SK-N-SH (cell line): Measurements from ENCODE around the gene POFUT2. TPM values are rescaled to one million over a fixed set of nuclear protein-coding genes. Genes with fewer than 3 reads are reported as not detected.

Experiments
- CTCF ChIA-PET: fragments of 300-600, 350-600 bp; formaldehyde crosslinking; extraction: SDS; loops from one replicate; lab custom pipeline; 2021; lab: Yijun Ruan, JAX
- POLR2A ChIA-PET: fragments of 350-600 bp; sonication (Branson Sonifier 250); formaldehyde crosslinking; extraction: SDS; loops from one replicate; lab custom pipeline; 2020; ENCODE audit warnings: antibody characterized with exemption, inconsistent platforms; lab: Yijun Ruan, JAX
- DNase-seq: peaks from one replicate; pipeline ENCODE4 v3.0.0; 2012
- H2AFZ ChIP-seq: fragments of 200-600 bp; sonication (generic); 2 replicates; pipeline ENCODE4 v1.8.1; 2016; ENCODE audit warnings: antibody characterized with exemption, mild to moderate bottlenecking, low read depth
- H3F3A ChIP-seq: fragments of 200-600 bp; sonication (generic); replicated peaks from 2 replicates; pipeline ENCODE3; 2016; ENCODE audit warnings: antibody characterized with exemption, mild to moderate bottlenecking; ENCODE audit not compliant: insufficient read depth
- H3K27ac ChIP-seq, 2 experiments: fragments of 200-500 bp in 1 of 2; fragments of 200-600 bp in 1 of 2; sonication (Bioruptor generic) in 1 of 2; sonication (generic), shearing (Covaris generic) in 1 of 2; 2 replicates each; pipeline versions ENCODE4 v1.5.1 to v1.6.1; 2014 to 2016; ENCODE audit warnings: low read depth in 2 of 2, inconsistent platforms in 1 of 2, low read length in 1 of 2, mild to moderate bottlenecking in 1 of 2, mixed read lengths in 1 of 2
- H3K27me3 ChIP-seq: fragments of 200-600 bp; sonication (generic), shearing (Covaris generic); 2 replicates; pipeline ENCODE4 v1.6.1; 2016; ENCODE audit warnings: mixed run types; ENCODE audit not compliant: insufficient read depth
- H3K36me3 ChIP-seq, 2 experiments: fragments of 200-500 bp in 1 of 2; fragments of 200-600 bp in 1 of 2; sonication (Bioruptor generic) in 1 of 2; sonication (generic) in 1 of 2; replicated peaks in 1 of 2; 2 replicates each; pipeline versions ENCODE3 to v1.5.1; 2014 to 2016; ENCODE audit warnings: low read length in 1 of 2, mild to moderate bottlenecking in 1 of 2; ENCODE audit not compliant: insufficient read depth in 2 of 2, control insufficient read depth in 1 of 2
- H3K4me1 ChIP-seq, 2 experiments: fragments of 200-500 bp in 1 of 2; fragments of 200-600 bp in 1 of 2; sonication (Bioruptor generic) in 1 of 2; sonication (generic), shearing (Covaris generic) in 1 of 2; 2 replicates each; pipeline versions ENCODE4 v1.5.1 to v1.6.1; 2014 to 2016; ENCODE audit warnings: low read depth in 1 of 2, low read length in 1 of 2, mixed run types in 1 of 2; ENCODE audit not compliant: insufficient read depth in 2 of 2, control insufficient read depth in 1 of 2
- H3K4me2 ChIP-seq: fragments of 200-600 bp; sonication (generic), shearing (Covaris generic); 2 replicates; pipeline ENCODE4 v1.6.1; 2017; ENCODE audit warnings: mixed run types
- H3K4me3 ChIP-seq, 2 experiments: fragments of 200-500 bp in 1 of 2; fragments of 200-600 bp in 1 of 2; sonication (Bioruptor generic) in 1 of 2; sonication (generic), shearing (Covaris generic) in 1 of 2; 2 replicates each; pipeline versions ENCODE4 v1.5.1 to v1.8.1; 2014 to 2016; ENCODE audit warnings: low read depth in 2 of 2, inconsistent platforms in 1 of 2, low read length in 1 of 2, mild to moderate bottlenecking in 1 of 2, mixed read lengths in 1 of 2, moderate library complexity in 1 of 2
- H3K79me2 ChIP-seq: fragments of 200-600 bp; sonication (generic); 2 replicates; pipeline ENCODE4 v1.8.1; 2017; ENCODE audit warnings: mild to moderate bottlenecking; ENCODE audit not compliant: insufficient read depth
- H3K9ac ChIP-seq: fragments of 200-600 bp; sonication (generic); 2 replicates; pipeline ENCODE4 v1.6.1; 2017; ENCODE audit warnings: mixed run types
- H3K9me2 ChIP-seq: fragments of 200-600 bp; sonication (generic); 2 replicates; pipeline ENCODE4 v1.6.1; 2017; ENCODE audit warnings: mixed run types
- H3K9me3 ChIP-seq: fragments of 200-600 bp; sonication (generic); 2 replicates; pipeline ENCODE4 v1.6.1; 2017; ENCODE audit warnings: mixed run types, mild to moderate bottlenecking, moderate library complexity
- H4K20me1 ChIP-seq: fragments of 200-600 bp; sonication (generic); 2 replicates; pipeline ENCODE4 v1.6.1; 2017; ENCODE audit warnings: mild to moderate bottlenecking, mixed run types; ENCODE audit not compliant: insufficient read depth
- CHD2 ChIP-seq: fragments of 150-350 bp; IDR thresholded peaks from 2 replicates; pipeline ENCODE4 v1.6.1; 2018; ENCODE audit warnings: low read length; ENCODE audit not compliant: partially characterized antibody
- CTCF ChIP-seq: fragments of 200-600 bp; sonication (generic); IDR thresholded peaks from 2 replicates; pipeline ENCODE4 v1.6.1; 2017; ENCODE audit warnings: antibody characterized with exemption, mild to moderate bottlenecking, moderate library complexity
- EZH2phosphoT487 ChIP-seq: fragments of 200-600 bp; sonication (generic); IDR thresholded peaks from 2 replicates; pipeline ENCODE4 v1.6.1; 2017; ENCODE audit warnings: low read depth, mixed run types, mild to moderate bottlenecking, antibody characterized with exemption, moderate library complexity, borderline replicate concordance
- FOSL2 ChIP-seq: IDR thresholded peaks from 2 replicates; pipeline ENCODE4 v1.4.0; 2012; ENCODE audit warnings: low read depth, mild to moderate bottlenecking, moderate library complexity, borderline replicate concordance
- FOXM1 ChIP-seq: IDR thresholded peaks from 2 replicates; pipeline ENCODE4 v1.4.0; 2012; ENCODE audit warnings: low read depth, mild to moderate bottlenecking
- GATA2 ChIP-seq: sonication (generic); formaldehyde crosslinking; IDR thresholded peaks from 2 replicates; pipeline ENCODE4 v1.5.0; 2020; ENCODE audit warnings: mild to moderate bottlenecking, missing genetic modification reagents
- POLR2AphosphoS5 ChIP-seq: IDR thresholded peaks from 2 replicates; pipeline ENCODE4 v1.6.1; 2012; ENCODE audit warnings: low read depth, low read length
- RAD21 ChIP-seq: IDR thresholded peaks from 2 replicates; pipeline ENCODE4 v1.6.1; 2012; ENCODE audit warnings: mild to moderate bottlenecking, low read length
- RCOR1 ChIP-seq: fragments of 150-350 bp; IDR thresholded peaks from 2 replicates; pipeline ENCODE4 v1.6.1; 2017; ENCODE audit warnings: antibody characterized with exemption, low read length
- REST ChIP-seq: IDR thresholded peaks from 2 replicates; pipeline ENCODE4 v1.6.1; 2012; ENCODE audit warnings: mild to moderate bottlenecking, low read depth, low read length, moderate library complexity
- RFX5 ChIP-seq: IDR thresholded peaks from 2 replicates; pipeline ENCODE4 v1.6.1; 2012; ENCODE audit warnings: mild to moderate bottlenecking, improper control_type of control experiment, low read length
- SIN3A ChIP-seq: IDR thresholded peaks from 2 replicates; pipeline ENCODE4 v1.6.1; 2012; ENCODE audit warnings: low read depth, mild to moderate bottlenecking, low read length, moderate library complexity, borderline replicate concordance
- TEAD4 ChIP-seq: IDR thresholded peaks from 2 replicates; pipeline ENCODE4 v1.4.0; 2012; ENCODE audit warnings: mild to moderate bottlenecking, borderline replicate concordance; ENCODE audit not compliant: insufficient read depth
- YY1 ChIP-seq: IDR thresholded peaks from 2 replicates; pipeline ENCODE4 v1.4.0; 2012; ENCODE audit warnings: low read depth, mild to moderate bottlenecking
- ZBTB33 ChIP-seq: IDR thresholded peaks from 2 replicates; pipeline ENCODE4 v1.4.0; 2012; ENCODE audit warnings: low read depth, borderline replicate concordance
- WGBS: methylation state at CpG from one replicate; pipeline ENCODE4 v1.1.6; 2017; ENCODE audit warnings: low lambda C conversion rate; 5-methylcytosine and 5-hydroxymethylcytosine counted together
- polyA plus RNA-seq, 3 experiments: library from polyadenylated mRNA; depleted of rRNA; stranded (reverse); fragments of >200 nt; gene quantifications; 2 replicates each; pipeline ENCODE4 v1.2.3, GENCODE V29; 2012

POFUT2 gene
- polyA plus RNA-seq, 1 of the 3 experiments (the other 2 are of a cell fraction) = 53.3 TPM

GRCh38 chr21:45250914-45251634, 36.6 kb downstream of the POFUT2 start:
- CTCF ChIA-PET = no interaction called here
- 78% methylated on average over 14 of the region's 14 CpGs for WGBS
- H3K4me1 ChIP-seq = peaks cover 0 to 18% of the 10 kb centered on the region in 2 experiments; a peak in 1 of 4 replicates

GRCh38 chr21:45250272-45250671, 37.4 kb downstream of the POFUT2 start:
- Histone ChIP-seq H3K4me1 (peaks cover 0 to 18% of the 10 kb centered on the region in 2 experiments; a peak in 1 of 4 replicates), H3K9me2 (no peaks in the 10 kb centered on the region), H2AFZ (no peak overlapping the region), H3K36me3 (no peaks in the 10 kb centered on the region), H4K20me1 (no peaks in the 10 kb centered on the region), H3K27ac (no peak overlapping the region), H3K9me3 (no peaks in the 10 kb centered on the region), H3F3A (no peaks in the 10 kb centered on the region), H3K4me2 (no peak overlapping the region), H3K4me3 (no peak overlapping the region), H3K79me2 (no peaks in the 10 kb centered on the region), H3K27me3 (no peaks in the 10 kb centered on the region), H3K9ac (no peak overlapping the region)
- DNase-seq = no peak
- ChIA-PET CTCF (interaction anchor here (4.2 kb wide), 1 partner anchor 109 kb away, joined by 21 read pairs; no protein-coding TSS in a partner anchor), POLR2A (no interaction called here)
- no peak for TF ChIP-seq RFX5
- no peak for TF ChIP-seq POLR2AphosphoS5
- TF ChIP-seq FOXM1 = no peak
- no peak for TF ChIP-seq EZH2phosphoT487
- TF ChIP-seq ZBTB33 = no peak
- no peak for TF ChIP-seq REST
- TF ChIP-seq CHD2 = no peak
- no peak for TF ChIP-seq SIN3A
- no peak for TF ChIP-seq FOSL2
- no peak for TF ChIP-seq RCOR1
- WGBS = 80% methylated on average over 3 of the region's 3 CpGs

More at GRCh38 chr21:45250914-45251634, 36.6 kb downstream of the POFUT2 start:
- Histone ChIP-seq H3K36me3 (no peaks in the 10 kb centered on the region), H3K79me2 (no peaks in the 10 kb centered on the region), H3K9me3 (no peaks in the 10 kb centered on the region), H2AFZ (no peak overlapping the region), H3K9me2 (no peaks in the 10 kb centered on the region)
- no peak for TF ChIP-seq YY1
- TF ChIP-seq CTCF = no peak
- no peak for TF ChIP-seq RAD21
- no peak for TF ChIP-seq TEAD4
- TF ChIP-seq GATA2 = no peak
- TF ChIP-seq, all 33 proteins: peak for 0
- Histone ChIP-seq H4K20me1 (no peaks in the 10 kb centered on the region), H3K4me2 (no peak overlapping the region), H3F3A (no peaks in the 10 kb centered on the region), H3K27me3 (no peaks in the 10 kb centered on the region), H3K27ac (no peak overlapping the region), H3K9ac (no peak overlapping the region), H3K4me3 (no peak overlapping the region)
- DNase-seq = peak; percentile 2
- POLR2A ChIA-PET = no interaction called here
